Uterus (tissue), 2 donors: ENCODE data around the gene AGPAT3.

Source experiments
- CTCF ChIP-seq, 4 experiments: fragments of 200-600 bp in 2 of 4; fragments of 450-650 bp in 2 of 4; sonication (generic) in 2 of 4; IDR thresholded peaks; one replicate each; pipeline ENCODE4 v1.5.1; 2016 to 2019; ENCODE audit warnings: antibody characterized with exemption in 4 of 4, mild to moderate bottlenecking in 2 of 4, moderate library complexity in 1 of 4
- POLR2A ChIP-seq, 2 donors: fragments of 450-650 bp; IDR thresholded peaks; one replicate each; pipeline ENCODE4 v1.6.1; 2016; ENCODE audit warnings: antibody characterized with exemption in 2 of 2, mild to moderate bottlenecking in 1 of 2, moderate library complexity in 1 of 2

GRCh38 chr21:43931489-43931888 is 66.5 kb downstream of the AGPAT3 start:
- TF ChIP-seq CTCF (IDR thresholded peaks at IDR 0.05) (no peak), POLR2A (IDR thresholded peaks at IDR 0.05) (no peak)
